Calu3 (cell line): ENCODE results near the gene NXF1. TPM values are rescaled to one million over a fixed set of nuclear protein-coding genes. Genes with fewer than 3 reads are reported as not detected.

Experiments
- Bru-seq: library from RNA; stranded (reverse); fragments of 400-500 nt; gene quantifications from one replicate; lab custom pipeline; 2021; lab: Mats Ljungman, UMichigan
- BruChase-seq, 2 experiments: library from RNA; stranded (reverse); fragments of 400-500 nt; gene quantifications; one replicate each; lab custom pipeline; 2021; lab: Mats Ljungman, UMichigan
- BruUV-seq: library from RNA; stranded (reverse); fragments of 400-500 nt; replicated peaks from 2 replicates; lab custom pipeline; 2021; lab: Mats Ljungman, UMichigan
- CTCF ChIA-PET: fragments of 300-600 bp; sonication (Branson Sonifier 250); formaldehyde crosslinking; loops from one replicate; lab custom pipeline; 2022; ENCODE audit warnings: antibody characterized with exemption; lab: Charles Lee
- DNase-seq: peaks from one replicate; pipeline ENCODE4 v3.0.0; 2022
- H3K27ac Mint-ChIP-seq: one replicate; pipeline ENCODE4 v1.8.0; 2022; ENCODE audit warnings: mixed read lengths; ENCODE audit not compliant: unreplicated experiment
- H3K27me3 Mint-ChIP-seq: one replicate; pipeline ENCODE4 v1.8.0; 2022; ENCODE audit warnings: mixed read lengths; ENCODE audit not compliant: unreplicated experiment
- H3K36me3 Mint-ChIP-seq: one replicate; pipeline ENCODE4 v1.8.0; 2022; ENCODE audit warnings: mild to moderate bottlenecking, moderate library complexity, mixed read lengths; ENCODE audit not compliant: insufficient read depth, unreplicated experiment
- H3K4me1 Mint-ChIP-seq: one replicate; pipeline ENCODE4 v1.8.0; 2022; ENCODE audit warnings: mild to moderate bottlenecking, low read depth, mixed read lengths; ENCODE audit not compliant: unreplicated experiment
- H3K4me3 Mint-ChIP-seq: one replicate; pipeline ENCODE4 v1.8.0; 2022; ENCODE audit warnings: mild to moderate bottlenecking, low read depth, moderate library complexity, mixed read lengths; ENCODE audit not compliant: unreplicated experiment
- H3K9me3 Mint-ChIP-seq: one replicate; pipeline ENCODE4 v1.8.0; 2022; ENCODE audit warnings: low read depth, mixed read lengths; ENCODE audit not compliant: unreplicated experiment
- intact Hi-C: fragments of 100-400 bp; cut with micrococcal nuclease; formaldehyde crosslinking; loops from one replicate; pipeline ENCODE4 v1.10.0; 2022; ENCODE audit not compliant: unreplicated experiment
- long read RNA-seq: library from polyadenylated mRNA; stranded (forward); transcript quantifications from one replicate; pipeline ENCODE4 v2.0.0, GENCODE V29; 2022
- total RNA-seq: library from RNA; stranded (reverse); gene quantifications from 2 replicates; pipeline ENCODE4 v1.2.3, GENCODE V29; 2022
- TF ChIP-seq, protein P1 (sequence below): fragments of 200-600 bp; IDR thresholded peaks from one replicate; pipeline ENCODE4 v1.8.0; 2022; ENCODE audit warnings: antibody characterized with exemption; ENCODE audit not compliant: unreplicated experiment

Gene NXF1
- total RNA-seq (48.0 and 51.6 TPM in 2 replicates), Bru-seq, nascent RNA (percentile 68 among the genes with signal in this experiment), BruChase-seq, experiment 1, labeled RNA remaining after a 6-hour chase (percentile 85 among the genes with signal in this experiment), BruChase-seq, experiment 2, labeled RNA remaining after a 2-hour chase (percentile 87 among the genes with signal in this experiment)
- long read RNA-seq, full-length matches to known transcripts, result 21 of 39 reads
- long read RNA-seq, partial matches to known transcripts, result 7 of 39 reads
- long read RNA-seq, other reads (novel, unspliced or antisense), result 11 of 39 reads

GRCh38 chr11:62805076-62805892, at the start of gene NXF1:
Gene NXF1, minus strand, starts transcription at chr11:62805440. Its CDS starts 84 bp downstream, at chr11:62805356.
- DNase-seq, result peak; percentile 95
- no peaks in the 10 kb centered on the region for H3K27me3 Mint-ChIP-seq
- H3K9me3 Mint-ChIP-seq, result no peaks in the 10 kb centered on the region
- CTCF ChIA-PET, result interaction anchor here (0.5 to 0.8 kb wide), 4 partner anchors 14 to 870 kb away, joined by 3 to 4 read pairs (median 3); no protein-coding TSS in a partner anchor
- H3K36me3 Mint-ChIP-seq, result peaks cover 59% of the 10 kb centered on the region
- peak within 1 kb of the TSS; percentile 92 for H3K4me3 Mint-ChIP-seq
- TF ChIP-seq, protein P1, sequence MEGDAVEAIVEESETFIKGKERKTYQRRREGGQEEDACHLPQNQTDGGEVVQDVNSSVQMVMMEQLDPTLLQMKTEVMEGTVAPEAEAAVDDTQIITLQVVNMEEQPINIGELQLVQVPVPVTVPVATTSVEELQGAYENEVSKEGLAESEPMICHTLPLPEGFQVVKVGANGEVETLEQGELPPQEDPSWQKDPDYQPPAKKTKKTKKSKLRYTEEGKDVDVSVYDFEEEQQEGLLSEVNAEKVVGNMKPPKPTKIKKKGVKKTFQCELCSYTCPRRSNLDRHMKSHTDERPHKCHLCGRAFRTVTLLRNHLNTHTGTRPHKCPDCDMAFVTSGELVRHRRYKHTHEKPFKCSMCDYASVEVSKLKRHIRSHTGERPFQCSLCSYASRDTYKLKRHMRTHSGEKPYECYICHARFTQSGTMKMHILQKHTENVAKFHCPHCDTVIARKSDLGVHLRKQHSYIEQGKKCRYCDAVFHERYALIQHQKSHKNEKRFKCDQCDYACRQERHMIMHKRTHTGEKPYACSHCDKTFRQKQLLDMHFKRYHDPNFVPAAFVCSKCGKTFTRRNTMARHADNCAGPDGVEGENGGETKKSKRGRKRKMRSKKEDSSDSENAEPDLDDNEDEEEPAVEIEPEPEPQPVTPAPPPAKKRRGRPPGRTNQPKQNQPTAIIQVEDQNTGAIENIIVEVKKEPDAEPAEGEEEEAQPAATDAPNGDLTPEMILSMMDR, result no peak
- peak within 1 kb of the TSS; percentile 98 for H3K27ac Mint-ChIP-seq
- BruUV-seq, result no TSS peak
- H3K4me1 Mint-ChIP-seq, result peaks cover 9% of the 10 kb centered on the region
- intact Hi-C loops, result no loop called here

DNA sequence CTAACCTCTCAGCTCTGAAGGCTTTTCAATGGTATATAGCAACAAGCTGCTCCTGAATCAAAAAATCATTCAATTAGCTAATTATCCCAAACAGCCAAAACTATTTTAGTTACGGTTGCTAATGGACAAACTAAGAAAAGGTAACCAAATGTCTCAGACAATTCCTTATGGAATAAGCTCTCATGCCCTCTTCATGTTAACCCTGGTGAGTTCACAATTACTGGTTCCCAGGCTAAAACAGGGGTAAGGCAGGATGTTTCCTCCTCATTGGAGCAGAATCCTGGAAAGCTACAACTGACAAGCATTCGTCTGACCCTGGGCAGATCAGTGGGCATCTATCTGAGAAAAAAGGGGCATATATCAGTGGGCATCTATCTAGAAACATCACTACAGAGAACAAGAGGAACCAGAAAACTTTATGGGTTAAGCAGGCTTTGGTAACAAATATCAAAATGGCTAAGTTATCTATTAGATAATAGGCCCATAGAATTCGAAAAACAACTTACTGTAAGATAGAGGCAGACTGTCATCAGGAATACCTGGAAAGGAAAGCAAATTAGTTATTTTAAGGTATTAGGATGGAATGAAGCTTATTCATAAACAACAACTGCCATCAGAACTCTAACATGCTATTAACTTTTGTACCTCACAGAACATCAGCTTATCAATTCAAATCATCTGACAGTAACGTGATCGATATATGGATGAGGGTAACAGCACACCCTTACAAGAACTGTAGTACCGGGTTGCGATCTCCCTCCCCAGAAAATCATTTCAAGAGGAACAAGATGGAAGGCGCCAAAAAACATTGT, 49.0 kb upstream of the NXF1 start:
- no TSS peak for BruUV-seq
- CTCF ChIA-PET, result interaction anchor here (0.6 kb wide), 1 partner anchor 199 kb away, joined by 3 read pairs; no protein-coding TSS in a partner anchor
- H3K9me3 Mint-ChIP-seq, result no peaks in the 10 kb centered on the region
- H3K27ac Mint-ChIP-seq, result peak overlapping the region; percentile 98
- DNase-seq, result no peak
- H3K4me3 Mint-ChIP-seq, result peak overlapping the region; percentile 61
- H3K36me3 Mint-ChIP-seq, result peaks cover 83% of the 10 kb centered on the region
- TF ChIP-seq, protein P1, result no peak
- intact Hi-C loops, result no loop called here
- H3K4me1 Mint-ChIP-seq, result peaks cover 43% of the 10 kb centered on the region
- no peaks in the 10 kb centered on the region for H3K27me3 Mint-ChIP-seq

DNA sequence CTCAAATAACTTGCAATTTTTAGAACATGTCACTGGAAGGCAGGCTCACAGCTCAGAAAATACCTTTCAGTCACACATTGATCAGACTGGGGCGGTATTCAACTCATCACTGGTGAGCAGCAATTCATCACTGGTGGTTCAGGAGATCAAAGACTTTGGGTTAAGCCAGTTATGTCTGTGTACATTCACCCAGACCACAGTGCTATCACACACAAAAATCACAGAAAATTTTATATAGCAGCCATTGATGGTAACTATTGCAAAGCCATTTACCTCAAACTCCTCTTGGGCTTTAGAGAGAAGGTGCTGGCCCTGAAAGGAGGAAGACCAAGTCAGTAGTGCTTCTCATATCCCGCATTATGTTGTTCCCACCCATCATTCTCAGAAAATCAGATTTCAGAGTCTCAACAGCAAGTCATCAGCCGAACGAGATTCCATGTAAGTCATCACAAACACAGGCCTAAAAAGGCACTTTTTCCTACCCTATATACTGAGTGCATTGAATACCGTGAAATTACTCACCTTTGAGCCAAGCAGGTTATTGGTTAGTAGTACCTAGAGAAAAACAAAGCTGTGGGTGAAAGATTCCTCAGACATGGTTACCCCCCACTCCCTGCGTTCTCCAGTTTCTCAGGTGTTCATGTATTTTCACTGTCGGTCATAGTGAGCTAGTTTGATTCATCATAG, 48.2 kb upstream of the NXF1 start:
- Mint-ChIP-seq H3K9me3 (no peaks in the 10 kb centered on the region), H3K27me3 (no peaks in the 10 kb centered on the region), H3K4me1 (peaks cover 38% of the 10 kb centered on the region), H3K36me3 (peaks cover 83% of the 10 kb centered on the region), H3K27ac (peak overlapping the region; percentile 34), H3K4me3 (peak overlapping the region; percentile 61)
- no TSS peak for BruUV-seq
- CTCF ChIA-PET, result no interaction called here
- intact Hi-C loops, result no loop called here
- TF ChIP-seq, protein P1, result no peak
- no peak for DNase-seq
